ENCODE results near the gene RNF31. TPM values are rescaled to one million over a fixed set of nuclear protein-coding genes. Genes with fewer than 3 reads are reported as not detected.

RNF31 gene
- polyA plus RNA-seq, 2 of the 4 experiments (the other 2 are of a cell fraction), result 5.7 to 20.8 TPM

DNA sequence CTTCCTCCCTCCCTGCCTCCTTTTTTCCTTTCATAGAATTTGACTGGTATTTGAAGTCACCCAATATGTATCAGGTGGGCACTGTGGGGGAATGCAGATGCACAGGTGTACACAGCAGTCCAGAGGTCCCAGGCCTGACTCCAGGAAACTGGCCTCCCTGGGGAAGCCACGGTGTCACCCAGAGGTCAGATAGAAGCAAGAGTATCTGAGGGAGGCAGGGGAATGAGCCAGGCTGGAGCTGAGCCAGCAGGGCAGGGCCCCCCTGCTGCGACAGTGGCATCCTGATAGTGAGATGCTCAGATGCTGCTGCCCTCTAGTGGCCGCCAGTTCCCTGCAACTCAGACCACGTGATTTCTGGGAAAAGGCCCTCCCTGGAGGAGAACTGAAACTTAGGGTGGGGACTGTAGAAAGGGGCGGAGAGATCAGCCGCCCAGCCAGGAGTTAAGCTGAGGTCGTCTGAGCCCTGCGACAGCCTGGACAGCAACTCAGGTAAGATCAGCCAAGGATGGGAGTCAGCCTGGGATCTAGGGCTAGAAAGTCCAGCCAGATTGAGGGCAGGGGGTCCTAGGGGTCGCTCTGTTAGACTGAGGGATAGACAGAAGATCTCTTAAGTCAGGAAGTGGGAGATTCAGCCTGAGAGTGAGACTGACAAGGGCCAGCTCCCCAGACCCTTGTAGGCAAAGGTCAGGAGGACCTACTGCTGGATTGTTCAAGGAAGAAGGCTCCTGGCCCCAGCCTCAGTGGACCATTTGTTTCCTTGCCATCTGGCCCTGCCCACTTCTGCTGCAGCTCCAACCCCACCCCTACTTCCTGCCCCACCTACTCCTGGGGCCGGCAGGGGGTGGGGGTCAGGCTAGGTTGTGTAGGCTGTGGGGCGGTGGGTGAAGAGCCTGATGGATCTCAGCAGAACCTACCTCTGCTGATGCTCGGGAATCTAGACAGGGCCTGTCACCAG lies 13.8 kb downstream of the RNF31 start, which contains the start of gene IRF9 (continued):
- TF ChIP-seq HMGXB4 (CRISPR knock-in tag; IDR thresholded peaks at IDR 0.05; ENCODE audit: borderline replicate concordance), result no peak
- no peak for TF ChIP-seq ZFP36 (IDR thresholded peaks at IDR 0.05; ENCODE audit: borderline replicate concordance, partially characterized antibody)
- TF ChIP-seq KDM1A (IDR thresholded peaks at IDR 0.05; ENCODE audit: low read depth), result no peak
- TF ChIP-seq MYC (IDR thresholded peaks at IDR 0.05; ENCODE audit: borderline replicate concordance, low read length), result no peak
- no peak; the same call in 1 of the 2 replicates for TF ChIP-seq TP53 (CRISPR knock-in tag; IDR thresholded peaks at IDR 0.05)
- no peak for TF ChIP-seq HEYL (CRISPR knock-in tag; IDR thresholded peaks at IDR 0.05)
- TF ChIP-seq CBX2 (IDR thresholded peaks at IDR 0.05; ENCODE audit: borderline replicate concordance, low read depth), result no peak
- TF ChIP-seq CHD4 (IDR thresholded peaks at IDR 0.05; ENCODE audit: borderline replicate concordance), result no peak
- TF ChIP-seq RCOR1 (IDR thresholded peaks at IDR 0.05; ENCODE audit: low read depth, low read length), result no peak
- no peak for TF ChIP-seq KDM5A (IDR thresholded peaks at IDR 0.05)
- TF ChIP-seq ESRRA (IDR thresholded peaks at IDR 0.05; ENCODE audit: borderline replicate concordance, low read length), result no peak
- TF ChIP-seq EHF (CRISPR knock-in tag; IDR thresholded peaks at IDR 0.05), result no peak
- no peak for TF ChIP-seq NR3C1 (IDR thresholded peaks at IDR 0.05)
- no peak for TF ChIP-seq BHLHE40 (IDR thresholded peaks at IDR 0.05; ENCODE audit: low read depth, low read length)
- peak; percentile 77 for TF ChIP-seq SMC3 (IDR thresholded peaks at IDR 0.05)
- TF ChIP-seq PBX3 (IDR thresholded peaks at IDR 0.05), result peak; percentile 35; the same call in 1 of the 2 replicates
- TF ChIP-seq, protein P1, sequence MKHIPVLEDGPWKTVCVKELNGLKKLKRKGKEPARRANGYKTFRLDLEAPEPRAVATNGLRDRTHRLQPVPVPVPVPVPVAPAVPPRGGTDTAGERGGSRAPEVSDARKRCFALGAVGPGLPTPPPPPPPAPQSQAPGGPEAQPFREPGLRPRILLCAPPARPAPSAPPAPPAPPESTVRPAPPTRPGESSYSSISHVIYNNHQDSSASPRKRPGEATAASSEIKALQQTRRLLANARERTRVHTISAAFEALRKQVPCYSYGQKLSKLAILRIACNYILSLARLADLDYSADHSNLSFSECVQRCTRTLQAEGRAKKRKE (CRISPR knock-in tag; IDR thresholded peaks at IDR 0.05; ENCODE audit: low read depth), result no peak
- TF ChIP-seq CTCF (IDR thresholded peaks at IDR 0.05), result peak; percentile 92
- TF ChIP-seq RAD21 (conservative IDR thresholded peaks at IDR 0.05 in 1 of 2, IDR thresholded peaks at IDR 0.05 in 1 of 2), result peak; percentile 72 to 78
- TF ChIP-seq, protein P2, sequence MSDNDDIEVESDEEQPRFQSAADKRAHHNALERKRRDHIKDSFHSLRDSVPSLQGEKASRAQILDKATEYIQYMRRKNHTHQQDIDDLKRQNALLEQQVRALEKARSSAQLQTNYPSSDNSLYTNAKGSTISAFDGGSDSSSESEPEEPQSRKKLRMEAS (IDR thresholded peaks at IDR 0.05), result peak; percentile 87
- no peak for TF ChIP-seq HOXB5 (CRISPR knock-in tag; IDR thresholded peaks at IDR 0.05)
- peak; percentile 19 for TF ChIP-seq MAFK (IDR thresholded peaks at IDR 0.05; ENCODE audit: partially characterized antibody)
- TF ChIP-seq REST (IDR thresholded peaks at IDR 0.05), result no peak
- TF ChIP-seq ZNF302 (CRISPR knock-in tag; IDR thresholded peaks at IDR 0.05), result no peak
- TF ChIP-seq, protein P3, sequence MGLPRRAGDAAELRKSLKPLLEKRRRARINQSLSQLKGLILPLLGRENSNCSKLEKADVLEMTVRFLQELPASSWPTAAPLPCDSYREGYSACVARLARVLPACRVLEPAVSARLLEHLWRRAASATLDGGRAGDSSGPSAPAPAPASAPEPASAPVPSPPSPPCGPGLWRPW (IDR thresholded peaks at IDR 0.05), result no peak
- TF ChIP-seq HOXB13 (CRISPR knock-in tag; IDR thresholded peaks at IDR 0.05; ENCODE audit: low read depth), result no peak
- no peak for TF ChIP-seq FOXS1 (CRISPR knock-in tag; IDR thresholded peaks at IDR 0.05)
- TF ChIP-seq CHD2 (IDR thresholded peaks at IDR 0.05; ENCODE audit: low read length, partially characterized antibody), result no peak
- TF ChIP-seq, protein P4, sequence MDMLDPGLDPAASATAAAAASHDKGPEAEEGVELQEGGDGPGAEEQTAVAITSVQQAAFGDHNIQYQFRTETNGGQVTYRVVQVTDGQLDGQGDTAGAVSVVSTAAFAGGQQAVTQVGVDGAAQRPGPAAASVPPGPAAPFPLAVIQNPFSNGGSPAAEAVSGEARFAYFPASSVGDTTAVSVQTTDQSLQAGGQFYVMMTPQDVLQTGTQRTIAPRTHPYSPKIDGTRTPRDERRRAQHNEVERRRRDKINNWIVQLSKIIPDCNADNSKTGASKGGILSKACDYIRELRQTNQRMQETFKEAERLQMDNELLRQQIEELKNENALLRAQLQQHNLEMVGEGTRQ (IDR thresholded peaks at IDR 0.05), result peak; percentile 92
- no peak for TF ChIP-seq PHF8 (IDR thresholded peaks at IDR 0.05; ENCODE audit: borderline replicate concordance, low read depth)
